ENCODE results near the gene AIPL1.

- no peak for TF ChIP-seq POLR2A (IDR thresholded peaks at IDR 0.05)
- TF ChIP-seq, protein P1, sequence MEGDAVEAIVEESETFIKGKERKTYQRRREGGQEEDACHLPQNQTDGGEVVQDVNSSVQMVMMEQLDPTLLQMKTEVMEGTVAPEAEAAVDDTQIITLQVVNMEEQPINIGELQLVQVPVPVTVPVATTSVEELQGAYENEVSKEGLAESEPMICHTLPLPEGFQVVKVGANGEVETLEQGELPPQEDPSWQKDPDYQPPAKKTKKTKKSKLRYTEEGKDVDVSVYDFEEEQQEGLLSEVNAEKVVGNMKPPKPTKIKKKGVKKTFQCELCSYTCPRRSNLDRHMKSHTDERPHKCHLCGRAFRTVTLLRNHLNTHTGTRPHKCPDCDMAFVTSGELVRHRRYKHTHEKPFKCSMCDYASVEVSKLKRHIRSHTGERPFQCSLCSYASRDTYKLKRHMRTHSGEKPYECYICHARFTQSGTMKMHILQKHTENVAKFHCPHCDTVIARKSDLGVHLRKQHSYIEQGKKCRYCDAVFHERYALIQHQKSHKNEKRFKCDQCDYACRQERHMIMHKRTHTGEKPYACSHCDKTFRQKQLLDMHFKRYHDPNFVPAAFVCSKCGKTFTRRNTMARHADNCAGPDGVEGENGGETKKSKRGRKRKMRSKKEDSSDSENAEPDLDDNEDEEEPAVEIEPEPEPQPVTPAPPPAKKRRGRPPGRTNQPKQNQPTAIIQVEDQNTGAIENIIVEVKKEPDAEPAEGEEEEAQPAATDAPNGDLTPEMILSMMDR (IDR thresholded peaks at IDR 0.05), result no peak
- no peak for TF ChIP-seq EP300 (IDR thresholded peaks at IDR 0.05)
- TF ChIP-seq POLR2AphosphoS5 (IDR thresholded peaks at IDR 0.05), result no peak
Observed at GRCh38 chr17:6470146-6470718, 35.3 kb upstream of the AIPL1 start.
